T-helper 22 cell (primary cell): ENCODE data around the gene PDE4B.
"Not testable (repeated sequence)": the region's sequence is repeated elsewhere in the genome, so short reads cannot be mapped to it uniquely, and the experiment has no call there.

Experiments
- DNase-seq: peaks from one replicate; pipeline ENCODE4 v3.0.0-alpha.2; 2020; ENCODE audit warnings: low read depth

The PDE4B gene

DNA sequence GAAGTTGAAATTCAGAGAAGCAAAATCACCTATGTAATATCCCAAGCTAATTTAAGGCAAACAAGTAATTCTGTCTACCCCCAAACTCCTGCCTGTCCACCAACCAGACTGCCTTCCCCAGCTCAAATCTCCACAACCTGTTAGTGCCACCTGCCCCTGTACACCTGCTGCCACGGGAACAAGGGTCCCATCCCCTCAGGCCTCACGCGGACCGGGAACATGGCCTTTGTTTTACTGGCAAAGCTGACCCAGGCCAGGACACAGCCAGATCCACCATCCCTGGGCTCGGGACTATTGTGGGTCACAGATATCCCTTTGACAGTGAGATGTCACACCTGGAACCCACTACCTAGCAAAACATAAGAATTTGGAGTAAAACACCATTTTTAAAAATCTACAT lies 601.9 kb downstream of the PDE4B start:
- no peak for DNase-seq

DNA sequence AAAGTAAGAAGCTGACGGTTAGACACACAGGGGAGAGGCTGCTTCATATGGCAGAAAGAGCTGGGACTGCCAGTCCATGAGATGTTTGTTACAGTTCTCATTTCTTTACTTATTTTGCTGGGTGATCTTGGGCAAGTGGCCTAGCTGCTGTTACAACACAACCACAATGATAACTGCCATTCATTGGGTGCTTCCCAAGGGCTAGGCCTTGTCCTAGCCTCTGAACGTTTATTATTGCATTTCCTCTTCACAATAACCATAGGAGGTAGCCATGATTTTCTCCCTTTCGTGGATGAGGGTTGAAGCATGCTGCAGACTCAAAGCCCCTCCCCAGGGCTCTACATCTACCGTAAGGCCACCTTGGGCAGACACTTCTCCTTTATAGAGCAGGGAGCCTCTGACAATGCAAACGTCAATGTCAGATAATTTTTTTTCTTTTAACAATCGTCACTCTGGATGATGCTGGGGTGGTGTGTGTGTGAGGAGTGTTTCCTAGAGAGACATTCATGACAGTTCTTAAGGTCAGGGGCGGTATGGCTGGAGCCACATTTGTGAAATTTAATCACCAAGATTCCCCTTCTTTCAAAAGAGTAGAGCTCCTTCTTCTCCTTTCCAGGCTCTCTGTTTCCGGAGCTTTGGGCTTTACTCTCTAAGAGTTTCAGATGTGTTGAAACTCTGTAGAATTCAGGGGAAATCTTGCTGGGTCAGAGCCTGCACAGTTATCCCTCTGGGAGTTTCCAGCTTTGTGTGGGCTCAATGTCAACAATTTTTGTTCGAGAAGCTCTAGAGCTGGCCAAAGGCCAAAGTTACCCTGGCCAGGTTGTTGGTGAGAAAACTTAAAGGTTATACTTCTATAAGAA lies 602.7 kb downstream of the PDE4B start:
- no peak for DNase-seq

GRCh38 chr1:66396212-66396890 lies 603.7 kb downstream of the PDE4B start:
- DNase-seq: no peak

DNA sequence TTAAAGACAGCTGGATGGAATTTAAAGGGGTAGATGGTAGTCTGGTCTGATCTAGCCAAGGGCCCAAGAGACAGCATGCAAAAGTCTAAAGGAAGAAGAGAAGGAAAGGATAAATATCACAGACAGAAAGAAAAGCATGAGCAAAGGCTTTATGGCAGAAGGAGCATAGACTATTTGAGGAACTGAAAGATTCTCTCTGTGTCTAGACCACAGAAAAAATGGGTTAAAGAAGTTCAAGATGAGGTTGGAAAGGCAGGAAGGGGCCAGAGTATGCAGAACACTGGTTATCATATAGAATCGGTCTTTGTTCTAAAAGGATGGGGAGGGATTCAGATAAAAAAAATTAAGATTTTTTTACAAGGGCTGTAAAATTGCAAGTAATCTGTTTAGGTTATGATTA lies 604.5 kb downstream of the PDE4B start:
- DNase-seq: no peak

DNA sequence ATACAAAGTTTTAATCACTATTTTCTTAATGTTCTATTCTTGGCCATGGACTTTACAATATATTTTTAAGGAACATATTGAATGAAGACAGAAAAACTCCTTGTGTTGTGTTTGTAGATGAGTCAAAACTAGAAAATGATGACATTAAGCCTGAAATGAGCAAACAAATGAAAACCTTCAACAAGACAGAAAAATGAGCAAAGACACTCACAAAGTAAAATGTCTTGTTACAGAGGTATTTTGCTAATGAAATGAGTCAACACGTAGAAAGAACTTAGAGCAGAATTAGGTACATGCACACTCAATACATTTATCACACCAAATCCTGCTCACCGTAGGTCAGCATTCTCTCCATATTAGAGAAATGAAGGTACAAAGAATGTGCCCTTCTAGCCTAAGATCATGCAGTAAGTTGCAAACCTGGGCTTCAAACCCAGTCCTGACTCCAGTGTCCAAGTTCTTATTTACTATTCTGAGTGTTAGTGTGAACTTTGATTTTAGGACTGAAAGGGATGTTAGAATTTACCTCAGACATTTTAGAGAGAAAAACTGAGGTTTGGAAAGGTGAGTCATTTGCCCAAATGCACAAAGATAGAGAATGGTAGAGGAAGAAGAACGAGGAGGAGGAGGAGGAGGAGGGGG lies 607.3 kb downstream of the PDE4B start:
- no peak for DNase-seq

GRCh38 chr1:66400660-66401059 lies 608.0 kb downstream of the PDE4B start:
- DNase-seq: no peak

GRCh38 chr1:66401244-66401643 lies 608.5 kb downstream of the PDE4B start:
- no peak for DNase-seq

DNA sequence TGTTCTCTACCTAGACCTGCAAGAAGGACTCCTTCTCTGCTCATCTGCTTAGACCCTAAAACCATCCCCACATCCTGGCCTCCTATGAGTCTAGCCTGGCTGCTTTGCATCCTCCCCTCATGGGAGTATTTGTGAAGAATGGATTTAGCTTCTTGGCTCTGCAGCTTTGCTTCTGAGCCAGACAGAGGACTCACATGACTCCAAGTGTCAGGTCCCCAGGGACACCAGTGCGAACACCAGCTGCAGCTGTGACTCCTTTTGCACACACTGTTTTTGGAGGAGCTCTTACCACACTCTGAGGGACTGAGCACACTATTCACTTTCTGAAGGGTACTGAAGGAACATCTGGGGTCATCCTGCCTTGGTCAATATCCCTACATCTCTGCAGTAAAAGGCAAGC lies 609.5 kb downstream of the PDE4B start:
- DNase-seq: no peak

DNA sequence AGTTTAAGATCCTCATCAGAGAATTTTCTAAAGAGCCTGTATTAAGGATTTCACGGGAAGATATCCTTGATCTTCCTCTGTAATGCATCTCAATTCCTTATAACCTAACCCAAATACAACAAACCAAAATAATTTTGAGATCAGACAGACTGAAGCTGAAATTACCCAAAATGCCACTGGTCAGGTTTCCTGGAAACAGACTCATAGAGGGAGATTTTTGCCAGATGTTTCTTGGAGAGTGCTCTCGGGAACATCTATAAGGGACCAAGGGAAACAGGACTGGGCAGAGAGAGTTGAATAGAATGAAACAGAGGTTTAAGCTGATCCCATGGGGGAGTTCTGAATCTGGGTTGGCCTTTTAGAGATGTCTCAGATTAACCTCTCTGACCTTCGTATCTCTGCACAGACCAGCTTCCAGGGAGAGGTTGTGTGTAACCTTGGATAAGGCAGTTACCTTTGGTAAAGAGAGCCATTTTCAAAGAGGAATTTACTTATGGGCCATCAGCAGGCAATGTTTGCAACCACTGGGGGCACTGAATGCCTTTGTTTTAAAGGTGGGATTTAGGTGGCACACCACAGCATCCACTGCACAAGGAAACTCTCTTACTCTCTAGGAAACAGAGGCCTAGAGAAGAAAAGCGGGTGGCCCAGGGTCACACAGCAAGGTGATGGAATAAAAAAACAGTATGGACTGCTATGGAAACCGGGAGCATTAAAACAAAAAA lies 610.5 kb downstream of the PDE4B start:
- DNase-seq: no peak

GRCh38 chr1:66405061-66405460 lies 612.4 kb downstream of the PDE4B start:
- no peak for DNase-seq

GRCh38 chr1:66411449-66411848 lies 618.8 kb downstream of the PDE4B start:
- not testable (repeated sequence) for DNase-seq

GRCh38 chr1:66412704-66413103 lies 620.0 kb downstream of the PDE4B start:
- DNase-seq: no peak

DNA sequence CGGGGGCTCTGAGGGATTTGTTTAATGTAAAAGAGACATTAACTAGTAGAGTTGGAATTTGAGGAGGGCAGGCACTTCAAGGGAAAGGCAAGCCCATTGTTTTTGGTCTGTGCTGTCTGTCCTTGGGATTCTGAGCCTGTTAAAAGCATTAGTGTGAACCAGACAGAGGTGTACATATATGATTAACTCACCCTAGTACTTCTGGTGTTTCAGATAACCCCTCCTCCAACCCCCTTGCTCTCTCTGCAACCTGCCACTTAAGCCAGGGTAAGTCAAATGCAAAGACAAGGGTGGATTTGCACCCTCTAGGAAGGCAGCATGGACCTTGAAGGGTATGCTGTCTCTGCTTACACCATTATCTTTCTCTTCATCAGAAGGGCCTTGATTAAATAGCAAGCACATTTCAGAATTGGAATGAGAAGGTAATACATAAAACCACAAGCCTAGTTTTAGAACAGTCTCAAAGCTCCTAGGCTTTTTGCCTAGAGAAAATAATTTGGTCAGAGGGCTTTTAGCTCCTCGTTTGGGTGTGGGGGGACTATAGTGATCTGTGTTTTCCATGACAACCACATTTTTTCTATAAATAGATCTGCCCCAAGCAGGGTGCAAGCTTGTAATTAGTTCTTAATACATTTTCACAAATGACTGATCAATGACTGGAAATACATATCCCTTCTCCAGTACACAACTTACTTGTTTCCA lies 620.6 kb downstream of the PDE4B start:
- DNase-seq: no peak

GRCh38 chr1:66413838-66414175 lies 621.1 kb downstream of the PDE4B start:
- DNase-seq: no peak

DNA sequence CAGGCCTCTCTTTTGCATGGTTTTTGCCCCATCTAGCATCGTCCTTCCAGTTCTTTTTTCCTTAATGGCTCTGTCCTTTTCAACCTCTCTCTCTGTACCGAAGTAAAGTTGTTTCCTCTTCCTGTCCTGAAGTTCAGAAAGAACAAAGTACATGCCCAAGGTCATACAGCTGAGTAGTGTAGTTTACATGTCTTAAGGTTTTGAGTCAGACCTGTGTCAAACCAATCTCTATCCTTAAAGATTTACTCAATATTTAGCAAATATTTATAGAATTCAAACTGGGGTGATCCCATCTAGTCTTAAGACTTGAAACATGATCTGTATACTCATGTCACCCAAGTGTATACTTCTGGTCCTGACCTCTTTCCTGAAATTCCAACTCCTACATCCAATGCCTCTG lies 622.6 kb downstream of the PDE4B start:
- DNase-seq: no peak

DNA sequence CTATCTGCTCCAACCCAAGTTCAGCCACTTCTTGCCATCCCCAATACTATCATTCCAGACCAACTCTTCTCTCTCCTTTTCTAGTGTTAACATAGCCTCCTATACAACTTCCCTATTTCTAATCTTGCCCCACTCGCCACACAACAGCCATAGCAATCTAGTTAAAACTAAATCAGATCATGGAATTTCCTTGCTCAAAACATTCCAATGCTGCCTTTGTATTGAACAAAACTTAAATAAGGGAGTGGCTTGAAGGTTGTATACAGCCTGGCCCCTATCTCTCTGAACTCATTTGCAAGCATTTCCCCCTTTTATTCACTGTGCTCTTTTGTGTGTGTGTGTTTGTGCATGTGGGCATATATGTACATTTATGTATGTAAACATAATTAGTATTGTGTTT lies 623.2 kb downstream of the PDE4B start:
- DNase-seq: no peak

DNA sequence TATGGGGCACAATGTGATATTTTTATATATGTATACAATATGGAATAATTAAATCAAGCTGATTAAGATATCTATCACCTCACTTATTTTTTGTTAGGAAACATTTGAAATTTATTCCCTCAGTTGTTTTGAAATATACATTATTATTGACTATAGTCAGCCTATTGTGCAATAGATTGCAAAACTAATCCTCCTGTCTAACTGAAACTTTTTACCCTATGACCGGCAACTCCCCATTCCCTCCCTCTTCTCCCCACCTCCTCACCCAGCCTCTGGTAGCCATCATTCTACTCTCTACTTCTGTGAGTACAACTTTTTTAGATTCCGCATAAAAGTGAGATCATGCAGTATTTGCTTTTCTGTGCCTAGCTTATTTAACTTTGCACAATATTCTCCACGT lies 623.6 kb downstream of the PDE4B start:
- DNase-seq: no peak

DNA sequence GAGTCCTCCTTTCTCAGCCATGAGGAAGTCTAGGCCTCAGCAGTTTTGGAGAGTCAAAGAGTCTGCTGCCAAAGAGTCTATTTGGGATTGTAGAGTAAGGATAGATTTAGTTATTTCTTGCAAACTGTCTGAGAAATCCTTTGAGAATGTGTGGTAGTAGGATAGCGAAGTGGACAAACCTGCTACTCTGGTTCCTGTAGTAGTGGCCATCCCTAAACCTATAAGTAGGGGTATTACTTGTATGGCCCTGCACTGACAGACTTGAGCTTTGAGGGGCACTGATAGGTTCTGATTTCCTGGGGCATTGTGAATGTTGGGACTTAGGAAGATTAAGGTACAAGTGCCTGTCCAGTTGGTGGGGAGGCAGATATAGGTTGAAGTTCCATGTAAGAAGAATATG lies 625.3 kb downstream of the PDE4B start:
- DNase-seq: no peak

DNA sequence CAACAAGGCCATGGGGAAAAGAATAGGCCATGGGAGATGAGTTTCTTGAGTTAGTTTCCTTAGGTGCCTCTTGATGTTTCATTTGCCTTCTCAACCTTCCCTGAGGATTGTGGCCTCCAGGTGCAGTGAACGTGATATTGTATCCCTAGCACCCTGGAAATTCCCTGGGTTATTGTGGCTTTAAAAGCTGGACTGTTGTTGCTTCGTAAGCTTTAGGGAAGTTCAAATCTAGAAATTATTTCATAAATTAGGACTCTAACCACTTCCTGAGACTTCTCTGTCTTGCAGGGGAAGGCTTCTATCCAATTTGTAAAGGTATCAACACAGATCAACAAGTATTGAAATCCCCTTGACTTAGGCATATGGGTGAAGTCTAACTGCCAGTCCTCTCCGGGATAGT lies 627.5 kb downstream of the PDE4B start:
- DNase-seq: not testable (repeated sequence)

DNA sequence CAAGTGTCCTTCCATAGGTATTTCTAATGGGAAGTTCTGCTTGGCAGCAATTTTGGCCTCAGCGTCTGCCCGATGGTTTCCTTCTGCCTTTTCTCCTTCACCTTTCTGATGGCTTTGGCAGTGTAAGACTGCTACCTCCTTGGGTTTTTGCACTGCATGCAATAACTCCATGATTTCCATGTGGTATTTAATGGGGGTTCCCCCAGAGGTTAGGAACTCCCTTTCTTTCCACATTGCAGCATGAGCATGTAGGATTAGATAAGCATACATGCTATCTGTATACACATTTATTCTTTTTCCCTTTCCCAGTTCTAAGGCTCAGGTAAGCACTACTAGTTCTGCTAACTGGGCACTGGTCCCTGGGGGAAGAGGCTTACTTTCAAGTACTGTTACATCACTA lies 628.2 kb downstream of the PDE4B start:
- not testable (repeated sequence) for DNase-seq

GRCh38 chr1:66422804-66423203 lies 630.1 kb downstream of the PDE4B start:
- DNase-seq: no peak
